Activated naive CD4-positive, alpha-beta T cell treated with anti-CD3 and anti-CD28 coated beads, Interleukin-2, amount 10 ng/mL, durations not matched to agents 7 days and 5 days (primary cell): ENCODE measurements around the gene SLC16A12.
"Not testable (repeated sequence)": the region's sequence is repeated elsewhere in the genome, so short reads cannot be mapped to it uniquely, and the experiment has no call there.

ENCODE experiments used
- CTCF ChIA-PET: fragments of 350-600 bp; sonication (Branson Sonifier 250); formaldehyde crosslinking; loops from one replicate; lab custom pipeline; 2021; ENCODE audit warnings: antibody characterized with exemption; lab: Charles Lee
- DNase-seq: peaks from one replicate; pipeline ENCODE4 v3.0.0-alpha.2; 2020
- H3K27ac Mint-ChIP-seq: one replicate; pipeline ENCODE4 v1.8.0; 2021; ENCODE audit warnings: mild to moderate bottlenecking, moderate library complexity, mixed read lengths
- H3K27me3 Mint-ChIP-seq: one replicate; pipeline ENCODE4 v1.8.0; 2021; ENCODE audit warnings: mild to moderate bottlenecking, mixed read lengths
- H3K36me3 Mint-ChIP-seq: one replicate; pipeline ENCODE4 v1.8.0; 2021; ENCODE audit warnings: mixed read lengths
- H3K4me1 Mint-ChIP-seq: one replicate; pipeline ENCODE4 v1.8.0; 2021; ENCODE audit warnings: mixed read lengths
- H3K4me3 Mint-ChIP-seq: one replicate; pipeline ENCODE4 v1.8.0; 2021; ENCODE audit warnings: mild to moderate bottlenecking, moderate library complexity, mixed read lengths
- H3K9me3 Mint-ChIP-seq: one replicate; pipeline ENCODE4 v1.8.0; 2021; ENCODE audit warnings: mixed read lengths

Gene SLC16A12

GRCh38 chr10:89463846-89464537 is 71.4 kb downstream of the SLC16A12 start:
- no peak for DNase-seq
- H3K4me1 Mint-ChIP-seq, result no peaks in the 10 kb centered on the region
- no peaks in the 10 kb centered on the region for H3K9me3 Mint-ChIP-seq
- no peak overlapping the region for H3K4me3 Mint-ChIP-seq
- no peaks in the 10 kb centered on the region for H3K36me3 Mint-ChIP-seq
- H3K27me3 Mint-ChIP-seq, result peaks cover 8% of the 10 kb centered on the region
- H3K27ac Mint-ChIP-seq, result no peak overlapping the region
- CTCF ChIA-PET, result no interaction called here

- peaks cover 13% of the 10 kb centered on the region for H3K27me3 Mint-ChIP-seq
- H3K27ac Mint-ChIP-seq, result no peak overlapping the region
- H3K4me1 Mint-ChIP-seq, result no peaks in the 10 kb centered on the region
- CTCF ChIA-PET, result no interaction called here
- H3K36me3 Mint-ChIP-seq, result no peaks in the 10 kb centered on the region
- no peak overlapping the region for H3K4me3 Mint-ChIP-seq
- H3K9me3 Mint-ChIP-seq, result no peaks in the 10 kb centered on the region
- no peak for DNase-seq
Observed at GRCh38 chr10:89458784-89459183, 76.6 kb downstream of the SLC16A12 start.

GRCh38 chr10:89458291-89458690 is 77.1 kb downstream of the SLC16A12 start:
- no peak overlapping the region for H3K27ac Mint-ChIP-seq
- H3K36me3 Mint-ChIP-seq, result no peaks in the 10 kb centered on the region
- H3K27me3 Mint-ChIP-seq, result peaks cover 13% of the 10 kb centered on the region
- CTCF ChIA-PET, result no interaction called here
- no peak overlapping the region for H3K4me3 Mint-ChIP-seq
- no peak for DNase-seq
- H3K9me3 Mint-ChIP-seq, result no peaks in the 10 kb centered on the region
- no peaks in the 10 kb centered on the region for H3K4me1 Mint-ChIP-seq

GRCh38 chr10:89454561-89455347 is 80.6 kb downstream of the SLC16A12 start:
- CTCF ChIA-PET, result no interaction called here
- Mint-ChIP-seq H3K27me3 (peaks cover 13% of the 10 kb centered on the region), H3K27ac (no peak overlapping the region), H3K4me1 (no peaks in the 10 kb centered on the region), H3K4me3 (no peak overlapping the region), H3K36me3 (no peaks in the 10 kb centered on the region), H3K9me3 (no peaks in the 10 kb centered on the region)
- DNase-seq, result no peak

GRCh38 chr10:89452193-89452592 is 83.2 kb downstream of the SLC16A12 start:
- Mint-ChIP-seq H3K36me3 (no peaks in the 10 kb centered on the region), H3K27ac (no peak overlapping the region), H3K9me3 (no peaks in the 10 kb centered on the region), H3K4me3 (no peak overlapping the region), H3K27me3 (peaks cover 13% of the 10 kb centered on the region), H3K4me1 (no peaks in the 10 kb centered on the region)
- DNase-seq, result no peak
- CTCF ChIA-PET, result interaction anchor here (0.7 kb wide), 1 partner anchor 13 kb away, joined by 4 read pairs; no protein-coding TSS in a partner anchor

- no peak overlapping the region for H3K27ac Mint-ChIP-seq
- DNase-seq, result no peak
- no peaks in the 10 kb centered on the region for H3K4me1 Mint-ChIP-seq
- CTCF ChIA-PET, result no interaction called here
- no peaks in the 10 kb centered on the region for H3K36me3 Mint-ChIP-seq
- H3K9me3 Mint-ChIP-seq, result no peaks in the 10 kb centered on the region
- H3K27me3 Mint-ChIP-seq, result peaks cover 13% of the 10 kb centered on the region
- no peak overlapping the region for H3K4me3 Mint-ChIP-seq
Observed at GRCh38 chr10:89450901-89451300, 84.5 kb downstream of the SLC16A12 start.

- H3K9me3 Mint-ChIP-seq, H3K4me1 Mint-ChIP-seq, H3K27ac Mint-ChIP-seq, H3K36me3 Mint-ChIP-seq, CTCF ChIA-PET, DNase-seq, H3K27me3 Mint-ChIP-seq, H3K4me3 Mint-ChIP-seq: not testable (repeated sequence)
Observed at GRCh38 chr10:89444819-89445218, 90.6 kb downstream of the SLC16A12 start.

- DNase-seq, result no peak
- CTCF ChIA-PET, result no interaction called here
- Mint-ChIP-seq H3K4me3 (no peak overlapping the region), H3K27me3 (peaks cover 9% of the 10 kb centered on the region), H3K36me3 (no peaks in the 10 kb centered on the region), H3K4me1 (no peaks in the 10 kb centered on the region), H3K9me3 (no peaks in the 10 kb centered on the region), H3K27ac (no peak overlapping the region)
Observed at GRCh38 chr10:89442289-89442688, 93.1 kb downstream of the SLC16A12 start.

- Mint-ChIP-seq H3K27ac (no peak overlapping the region), H3K27me3 (peaks cover 15% of the 10 kb centered on the region), H3K4me3 (no peak overlapping the region), H3K9me3 (no peaks in the 10 kb centered on the region), H3K4me1 (no peaks in the 10 kb centered on the region), H3K36me3 (no peaks in the 10 kb centered on the region)
- no peak for DNase-seq
- CTCF ChIA-PET, result no interaction called here
Observed at GRCh38 chr10:89440226-89441009, 95.0 kb downstream of the SLC16A12 start.

GRCh38 chr10:89438525-89438924 is 96.9 kb downstream of the SLC16A12 start:
- H3K9me3 Mint-ChIP-seq, result no peaks in the 10 kb centered on the region
- no peak overlapping the region for H3K27ac Mint-ChIP-seq
- H3K36me3 Mint-ChIP-seq, result no peaks in the 10 kb centered on the region
- no peak for DNase-seq
- H3K4me1 Mint-ChIP-seq, result no peaks in the 10 kb centered on the region
- no peak overlapping the region for H3K4me3 Mint-ChIP-seq
- CTCF ChIA-PET, result no interaction called here
- H3K27me3 Mint-ChIP-seq, result peaks cover 14% of the 10 kb centered on the region

- no peaks in the 10 kb centered on the region for H3K9me3 Mint-ChIP-seq
- H3K4me3 Mint-ChIP-seq, result no peak overlapping the region
- CTCF ChIA-PET, result interaction anchor here (1.4 kb wide), 1 partner anchor 13 kb away, joined by 4 read pairs; no protein-coding TSS in a partner anchor
- H3K27me3 Mint-ChIP-seq, result peaks cover 29% of the 10 kb centered on the region
- no peaks in the 10 kb centered on the region for H3K36me3 Mint-ChIP-seq
- no peak overlapping the region for H3K27ac Mint-ChIP-seq
- no peaks in the 10 kb centered on the region for H3K4me1 Mint-ChIP-seq
- no peak for DNase-seq
Observed at GRCh38 chr10:89431977-89432376, 103.4 kb downstream of the SLC16A12 start.

GRCh38 chr10:89428877-89429276 is 106.5 kb downstream of the SLC16A12 start:
- Mint-ChIP-seq H3K27ac (no peak overlapping the region), H3K4me3 (no peak overlapping the region), H3K9me3 (no peaks in the 10 kb centered on the region), H3K36me3 (no peaks in the 10 kb centered on the region), H3K27me3 (peaks cover 20% of the 10 kb centered on the region), H3K4me1 (no peaks in the 10 kb centered on the region)
- CTCF ChIA-PET, result interaction anchor here (1.6 to 1.9 kb wide), 2 partner anchors 130 to 134 kb away, joined by 3 to 5 read pairs; no protein-coding TSS in a partner anchor
- no peak for DNase-seq

- no peak for DNase-seq
- Mint-ChIP-seq H3K36me3 (peaks cover 4% of the 10 kb centered on the region), H3K27me3 (peaks cover 20% of the 10 kb centered on the region), H3K4me3 (no peak overlapping the region), H3K9me3 (no peaks in the 10 kb centered on the region), H3K4me1 (no peaks in the 10 kb centered on the region), H3K27ac (no peak overlapping the region)
- CTCF ChIA-PET, result interaction anchor here (1.9 kb wide), 1 partner anchor 135 kb away, joined by 5 read pairs; no protein-coding TSS in a partner anchor
Observed at GRCh38 chr10:89427629-89428028, 107.8 kb downstream of the SLC16A12 start.

GRCh38 chr10:89426230-89426868 is 109.0 kb downstream of the SLC16A12 start:
- Mint-ChIP-seq H3K27me3 (peaks cover 11% of the 10 kb centered on the region), H3K4me3 (no peak overlapping the region), H3K4me1 (no peaks in the 10 kb centered on the region), H3K36me3 (peaks cover 10% of the 10 kb centered on the region), H3K27ac (no peak overlapping the region), H3K9me3 (no peaks in the 10 kb centered on the region)
- no peak for DNase-seq
- CTCF ChIA-PET, result no interaction called here
